ENCODE measurements around the gene RNASEH2C. TPM values are rescaled to one million over a fixed set of nuclear protein-coding genes. Genes with fewer than 3 reads are reported as not detected.
"Not testable (repeated sequence)": the region's sequence is repeated elsewhere in the genome, so short reads cannot be mapped to it uniquely, and the experiment has no call there.

Gene RNASEH2C
- total and polyA plus RNA-seq, 2 of the 4 experiments (the other 2 are of a cell fraction): 34.8 to 40.0 TPM

DNA sequence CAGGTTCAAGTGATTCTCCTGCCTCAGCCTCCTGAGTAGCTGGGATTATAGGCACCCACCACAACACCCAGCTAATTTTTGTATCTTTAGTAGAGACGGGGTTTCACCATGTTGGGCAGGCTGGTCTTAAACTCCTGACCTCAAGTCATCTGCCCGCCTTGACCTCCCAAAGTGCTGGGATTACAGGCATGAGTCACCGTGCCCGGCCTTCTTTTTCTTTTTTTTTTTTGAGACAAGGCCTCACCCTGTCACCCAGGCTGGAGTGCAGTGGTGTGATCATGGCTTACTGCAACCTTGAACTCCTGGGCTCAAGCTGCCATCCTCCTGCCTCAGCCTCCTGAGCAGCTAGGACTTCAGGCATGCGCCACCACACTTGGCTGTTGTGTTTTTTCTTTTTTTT lies 47.2 kb upstream of the RNASEH2C start:
- H3K27ac ChIP-seq (ENCODE audit: insufficient read depth, low read length); H3K27me3 ChIP-seq (ENCODE audit: control insufficient read depth, insufficient read depth, low read length); ATAC-seq (ENCODE audit: low read depth); H3K36me3 ChIP-seq (ENCODE audit: control insufficient read depth, insufficient read depth, low read length); H4K91ac ChIP-seq (ENCODE audit: insufficient read depth, low read depth, low read length); H3K9me1 ChIP-seq (ENCODE audit: insufficient read depth, low read length); H3K9ac ChIP-seq (ENCODE audit: low read depth, low read length); H3K56ac ChIP-seq (ENCODE audit: extremely low read depth, insufficient read depth, low read length); H3K4me3 ChIP-seq (ENCODE audit: insufficient read depth, low read depth, low read length); BruUV-seq (replicated peaks); CTCF ChIA-PET; H2BK120ac ChIP-seq (ENCODE audit: low read depth, low read length); H4K8ac ChIP-seq (ENCODE audit: low read depth in 2 of 2, low read length in 2 of 2); H2BK5ac ChIP-seq (ENCODE audit: low read depth, low read length, poor library complexity, severe bottlenecking); H3K18ac ChIP-seq (ENCODE audit: low read depth, low read length); H4K20me1 ChIP-seq (ENCODE audit: insufficient read depth, low read length); H2BK15ac ChIP-seq (ENCODE audit: low read depth, low read length); H3K9me3 ChIP-seq (ENCODE audit: control insufficient read depth, insufficient read depth, low read length); H3K23ac ChIP-seq (ENCODE audit: low read depth, low read length); dilution Hi-C loops (cut with HindIII; ENCODE audit: low sequenced_read_pairs, unreplicated experiment); H3K79me1 ChIP-seq (ENCODE audit: low read depth in 1 of 2, low read length in 2 of 2); in situ Hi-C loops (cut with MboI; ENCODE audit: low sequenced_read_pairs); H2AK9ac ChIP-seq (replicated peaks; ENCODE audit: low read depth, low read length, poor library complexity); DNase-seq; H2AFZ ChIP-seq (replicated peaks; ENCODE audit: low read length, poor library complexity); H2AK5ac ChIP-seq (ENCODE audit: low read depth, low read length); POLR2A ChIA-PET (ENCODE audit: unreplicated experiment); H4K5ac ChIP-seq (ENCODE audit: low read depth, low read length); H3K4me2 ChIP-seq (ENCODE audit: low read depth, low read length); H2BK20ac ChIP-seq (ENCODE audit: low read depth, low read length); H3K14ac ChIP-seq (replicated peaks; ENCODE audit: low read depth, low read length); H3K4me1 ChIP-seq (ENCODE audit: control insufficient read depth, insufficient read depth, low read length); H3K4ac ChIP-seq (ENCODE audit: low read depth, low read length): not testable (repeated sequence)
- WGBS, 2 experiments (ENCODE audit: extremely low coverage in 2 of 2, insufficient read length in 1 of 2): no CpG with 5 or more reads among the region's 5 CpGs
- intact Hi-C loops (cut with micrococcal nuclease): loop anchor here (5.0 to 10.0 kb wide), 2 partner anchors 49 to 73 kb away; no protein-coding TSS in a partner anchor

Data from IMR-90 (cell line).